Measurements from ENCODE around the gene TECTB.

DNA sequence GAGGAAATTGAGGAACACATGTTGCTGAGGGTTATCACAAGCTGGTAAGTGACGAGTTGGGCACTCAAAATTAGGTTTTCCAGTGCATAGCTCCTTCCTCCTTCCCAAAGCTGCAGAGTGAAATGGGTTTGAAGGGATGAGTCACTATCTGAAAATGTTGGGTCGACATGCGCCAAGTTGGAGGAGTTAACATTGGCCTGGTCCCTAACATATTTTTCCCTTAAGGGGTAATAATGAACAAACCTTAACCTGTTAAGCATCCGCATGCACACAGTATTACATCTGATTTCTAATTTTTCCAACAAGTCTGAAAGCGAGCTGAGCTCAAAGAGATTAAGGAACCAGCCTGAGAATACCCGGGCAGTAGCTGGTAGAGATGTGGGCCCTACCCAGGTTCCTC is 20.7 kb upstream of the TECTB start:
- TF ChIP-seq, protein P1, sequence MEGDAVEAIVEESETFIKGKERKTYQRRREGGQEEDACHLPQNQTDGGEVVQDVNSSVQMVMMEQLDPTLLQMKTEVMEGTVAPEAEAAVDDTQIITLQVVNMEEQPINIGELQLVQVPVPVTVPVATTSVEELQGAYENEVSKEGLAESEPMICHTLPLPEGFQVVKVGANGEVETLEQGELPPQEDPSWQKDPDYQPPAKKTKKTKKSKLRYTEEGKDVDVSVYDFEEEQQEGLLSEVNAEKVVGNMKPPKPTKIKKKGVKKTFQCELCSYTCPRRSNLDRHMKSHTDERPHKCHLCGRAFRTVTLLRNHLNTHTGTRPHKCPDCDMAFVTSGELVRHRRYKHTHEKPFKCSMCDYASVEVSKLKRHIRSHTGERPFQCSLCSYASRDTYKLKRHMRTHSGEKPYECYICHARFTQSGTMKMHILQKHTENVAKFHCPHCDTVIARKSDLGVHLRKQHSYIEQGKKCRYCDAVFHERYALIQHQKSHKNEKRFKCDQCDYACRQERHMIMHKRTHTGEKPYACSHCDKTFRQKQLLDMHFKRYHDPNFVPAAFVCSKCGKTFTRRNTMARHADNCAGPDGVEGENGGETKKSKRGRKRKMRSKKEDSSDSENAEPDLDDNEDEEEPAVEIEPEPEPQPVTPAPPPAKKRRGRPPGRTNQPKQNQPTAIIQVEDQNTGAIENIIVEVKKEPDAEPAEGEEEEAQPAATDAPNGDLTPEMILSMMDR (IDR thresholded peaks at IDR 0.05; ENCODE audit: insufficient read depth, low read depth, low read length): no peak
- no peak for TF ChIP-seq EZH2 (IDR thresholded peaks at IDR 0.05; ENCODE audit: insufficient read depth, low read length)
